ENCODE data around the gene FBXL15.

GRCh38 chr10:102408131-102408727 is 12.4 kb upstream of the FBXL15 start:
- TF ChIP-seq CTCF (IDR thresholded peaks at IDR 0.05) (no peak), POLR2A (IDR thresholded peaks at IDR 0.05) (no peak), POLR2AphosphoS5 (IDR thresholded peaks at IDR 0.05) (no peak)
